ENCODE measurements around the gene ATP8A2.

ATP8A2 gene

GRCh38 chr13:25473864-25474263 is 102.1 kb downstream of the ATP8A2 start:
- H3K4me3 ChIP-seq (ENCODE audit: low read depth, low read length), result no peak overlapping the region
- TF ChIP-seq CTCF (IDR thresholded peaks at IDR 0.05; ENCODE audit: low read depth, low read length), result no peak

- no peak overlapping the region for H3K4me3 ChIP-seq (ENCODE audit: low read depth, low read length)
- no peak for TF ChIP-seq CTCF (IDR thresholded peaks at IDR 0.05; ENCODE audit: low read depth, low read length)
Measured at GRCh38 chr13:25478186-25478585, 106.4 kb downstream of the ATP8A2 start.

GRCh38 chr13:25489238-25489637 is 117.5 kb downstream of the ATP8A2 start:
- TF ChIP-seq CTCF (IDR thresholded peaks at IDR 0.05; ENCODE audit: low read depth, low read length), result no peak
- H3K4me3 ChIP-seq (ENCODE audit: low read depth, low read length), result no peak overlapping the region

GRCh38 chr13:25490236-25490635 is 118.5 kb downstream of the ATP8A2 start:
- H3K4me3 ChIP-seq (ENCODE audit: low read depth, low read length), result no peak overlapping the region
- TF ChIP-seq CTCF (IDR thresholded peaks at IDR 0.05; ENCODE audit: low read depth, low read length), result no peak

- TF ChIP-seq CTCF (IDR thresholded peaks at IDR 0.05; ENCODE audit: low read depth, low read length), result no peak
- no peak overlapping the region for H3K4me3 ChIP-seq (ENCODE audit: low read depth, low read length)
Measured at GRCh38 chr13:25493931-25494640, 122.3 kb downstream of the ATP8A2 start.

GRCh38 chr13:25494698-25495411 is 123.1 kb downstream of the ATP8A2 start:
- no peak overlapping the region for H3K4me3 ChIP-seq (ENCODE audit: low read depth, low read length)
- no peak for TF ChIP-seq CTCF (IDR thresholded peaks at IDR 0.05; ENCODE audit: low read depth, low read length)

- no peak for TF ChIP-seq CTCF (IDR thresholded peaks at IDR 0.05; ENCODE audit: low read depth, low read length)
- H3K4me3 ChIP-seq (ENCODE audit: low read depth, low read length), result no peak overlapping the region
Measured at GRCh38 chr13:25501231-25501630, 129.5 kb downstream of the ATP8A2 start.

Data from WI38 (cell line).